Uterus (tissue), 2 donors: Measurements from ENCODE around the gene UPF3A.

Experiments used
- CTCF ChIP-seq, 4 experiments: fragments of 200-600 bp in 2 of 4; fragments of 450-650 bp in 2 of 4; sonication (generic) in 2 of 4; IDR thresholded peaks; one replicate each; pipeline ENCODE4 v1.5.1; 2016 to 2019; ENCODE audit warnings: antibody characterized with exemption in 4 of 4, mild to moderate bottlenecking in 2 of 4, moderate library complexity in 1 of 4
- POLR2A ChIP-seq, 2 donors: fragments of 450-650 bp; IDR thresholded peaks; one replicate each; pipeline ENCODE4 v1.6.1; 2016; ENCODE audit warnings: antibody characterized with exemption in 2 of 2, mild to moderate bottlenecking in 1 of 2, moderate library complexity in 1 of 2

- TF ChIP-seq CTCF (IDR thresholded peaks at IDR 0.05) (no peak), POLR2A (IDR thresholded peaks at IDR 0.05) (no peak)
Observed at GRCh38 chr13:114304346-114305034, 23.1 kb downstream of the UPF3A start.
